ENCODE data around the gene DOCK1.

DOCK1 gene

GRCh38 chr10:127021801-127022200, 116.6 kb downstream of the DOCK1 start:
- DNase-seq (ENCODE audit: insufficient read length, low spot score) (no peak), FAIRE-seq (no peak)
- no peak for TF ChIP-seq POLR2A (IDR thresholded peaks at IDR 0.05; ENCODE audit: low read depth, low read length)

GRCh38 chr10:127024685-127025435, 119.6 kb downstream of the DOCK1 start:
- DNase-seq (ENCODE audit: insufficient read length, low spot score) (no peak), FAIRE-seq (no peak)
- no peak for TF ChIP-seq POLR2A (IDR thresholded peaks at IDR 0.05; ENCODE audit: low read depth, low read length)

GRCh38 chr10:127027786-127028185, 122.6 kb downstream of the DOCK1 start:
- no peak for TF ChIP-seq POLR2A (IDR thresholded peaks at IDR 0.05; ENCODE audit: low read depth, low read length)

GRCh38 chr10:127028556-127028955, 123.3 kb downstream of the DOCK1 start:
- no peak for DNase-seq (ENCODE audit: insufficient read length, low spot score)
- FAIRE-seq: no peak
- no peak for TF ChIP-seq POLR2A (IDR thresholded peaks at IDR 0.05; ENCODE audit: low read depth, low read length)

More at GRCh38 chr10:127027786-127028185, 122.6 kb downstream of the DOCK1 start:
- FAIRE-seq (no peak), DNase-seq (ENCODE audit: insufficient read length, low spot score) (no peak)

DNA sequence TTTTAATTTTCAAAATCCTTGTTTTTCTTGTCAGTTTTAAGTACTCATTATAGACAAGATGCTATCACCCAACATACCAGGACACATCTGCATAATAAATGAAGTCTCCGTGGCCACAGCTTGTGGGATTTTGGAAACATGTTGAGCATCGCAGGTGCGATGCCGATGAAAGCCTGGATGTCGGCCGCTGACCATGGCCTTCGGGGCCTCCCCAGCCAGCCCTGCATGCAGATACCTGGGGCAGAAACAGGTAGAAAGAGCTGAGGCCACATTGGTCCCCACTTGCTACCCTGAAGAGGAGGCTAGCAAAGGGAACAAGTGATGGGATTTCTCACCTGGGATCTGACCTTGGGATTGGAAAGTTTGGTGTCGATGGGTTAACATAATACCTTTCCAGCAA, 123.8 kb downstream of the DOCK1 start:
- DNase-seq (ENCODE audit: insufficient read length, low spot score) (no peak), FAIRE-seq (no peak)
- no peak for TF ChIP-seq POLR2A (IDR thresholded peaks at IDR 0.05; ENCODE audit: low read depth, low read length)

DNA sequence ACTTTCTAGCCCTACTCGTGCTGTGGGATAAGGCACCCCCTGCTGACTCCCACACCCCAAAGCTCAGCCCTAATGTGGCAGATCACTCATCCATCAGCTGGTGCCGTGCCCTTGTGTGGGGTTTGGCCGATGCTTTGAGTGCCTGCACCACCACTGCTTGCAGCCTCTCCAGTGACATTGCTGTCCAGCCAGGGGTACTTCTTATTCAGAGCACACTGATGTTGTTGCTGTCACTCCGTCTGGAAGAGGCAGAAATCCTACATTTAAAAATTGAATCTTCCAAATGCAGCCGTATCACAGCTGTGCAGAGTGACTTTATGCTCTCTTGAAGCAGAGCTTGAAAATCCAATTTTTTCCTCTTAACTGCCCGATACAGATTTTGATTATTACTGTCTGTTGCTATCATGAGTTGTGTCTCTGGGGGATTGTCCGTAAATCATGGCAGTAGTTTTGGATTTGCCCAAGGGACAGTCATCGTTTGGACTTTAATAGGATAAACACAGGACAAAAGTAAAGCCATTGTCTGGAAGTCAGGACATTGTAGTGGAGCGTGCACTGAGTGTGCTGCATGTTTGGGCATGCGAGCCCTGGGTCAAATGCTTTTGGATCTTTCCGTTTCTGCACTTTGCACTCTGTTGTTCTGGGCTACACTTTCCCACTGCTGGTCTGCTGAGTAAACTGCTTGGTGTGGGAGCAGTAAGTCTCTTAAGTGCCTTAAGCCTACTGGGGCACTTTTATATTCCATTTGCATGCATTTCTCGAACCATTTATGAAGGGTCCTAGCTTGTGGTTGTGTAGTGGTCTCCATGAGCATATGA, 128.2 kb downstream of the DOCK1 start:
- FAIRE-seq (no peak), DNase-seq (ENCODE audit: insufficient read length, low spot score) (no peak)
- no peak for TF ChIP-seq POLR2A (IDR thresholded peaks at IDR 0.05; ENCODE audit: low read depth, low read length)

DNA sequence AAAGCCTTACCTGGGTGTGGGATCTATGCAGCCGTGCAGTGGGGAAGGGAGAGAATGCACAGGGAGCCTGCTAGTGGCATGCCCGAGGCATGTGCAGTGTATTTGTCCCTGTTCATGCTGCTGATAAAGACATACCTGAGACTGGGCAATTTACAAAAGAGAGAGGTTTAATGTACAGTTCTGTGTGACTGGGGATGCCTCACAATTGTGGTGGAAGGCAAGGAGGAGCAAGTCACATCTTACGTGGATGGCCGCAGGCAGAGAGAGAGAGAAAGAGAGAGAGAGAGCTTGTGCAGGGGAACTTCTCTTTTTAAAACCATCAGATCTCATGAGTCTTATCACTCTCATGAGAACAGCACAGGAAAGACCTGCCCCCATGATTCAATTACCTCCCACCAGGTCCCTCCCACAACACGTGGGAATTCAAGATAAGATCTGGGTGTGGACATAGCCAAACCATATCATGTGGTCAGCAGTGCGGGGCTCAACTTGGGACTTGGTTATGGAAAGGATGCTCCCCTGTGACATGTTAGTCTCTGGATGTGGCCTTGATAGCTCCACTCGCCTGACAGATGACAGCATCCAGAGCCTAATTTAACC, 128.9 kb downstream of the DOCK1 start:
- FAIRE-seq: no peak
- no peak for DNase-seq (ENCODE audit: insufficient read length, low spot score)
- TF ChIP-seq POLR2A (IDR thresholded peaks at IDR 0.05; ENCODE audit: low read depth, low read length): no peak

DNA sequence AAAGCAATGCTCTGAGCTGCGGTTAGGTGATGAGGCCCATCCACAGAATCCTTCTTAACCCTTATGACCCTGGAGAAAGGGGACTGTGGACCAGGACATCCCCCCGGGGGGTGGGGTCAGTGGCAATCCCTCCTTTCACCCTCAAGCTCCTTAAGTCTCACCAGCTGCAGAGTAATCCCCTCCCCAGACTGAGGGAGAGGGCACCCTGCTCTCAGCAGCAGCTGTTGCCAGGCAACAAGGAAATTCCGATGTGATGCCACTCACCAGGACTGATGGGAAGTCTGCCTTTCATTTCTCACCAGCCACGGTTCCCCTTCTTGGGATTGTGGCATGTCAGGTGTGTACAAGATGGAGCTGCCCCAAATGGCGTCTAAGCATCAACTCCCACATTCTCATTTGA, 129.6 kb downstream of the DOCK1 start:
- no peak for DNase-seq (ENCODE audit: insufficient read length, low spot score)
- no peak for TF ChIP-seq POLR2A (IDR thresholded peaks at IDR 0.05; ENCODE audit: low read depth, low read length)
- FAIRE-seq: no peak

GRCh38 chr10:127035827-127036226, 130.6 kb downstream of the DOCK1 start:
- TF ChIP-seq POLR2A (IDR thresholded peaks at IDR 0.05; ENCODE audit: low read depth, low read length): no peak
- no peak for FAIRE-seq
- DNase-seq (ENCODE audit: insufficient read length, low spot score): no peak

DNA sequence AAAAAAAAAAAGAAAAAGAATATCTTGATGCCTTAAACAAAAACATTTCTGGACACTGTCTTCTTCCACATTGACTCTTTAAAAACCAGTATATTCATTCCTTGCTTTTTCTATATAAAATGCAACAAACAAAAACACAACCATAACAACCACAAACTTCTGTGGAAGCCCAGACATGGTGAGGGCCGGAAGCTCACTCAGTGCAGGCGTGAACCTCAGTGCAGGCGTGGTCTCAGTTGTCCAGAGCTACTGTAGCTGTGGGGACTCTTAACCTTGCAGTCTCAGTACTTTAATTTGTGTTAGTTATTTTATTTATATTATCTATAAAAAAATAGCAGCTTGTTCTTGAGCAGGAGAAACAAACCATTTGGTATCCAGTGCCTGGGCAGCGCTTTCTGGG, 131.8 kb downstream of the DOCK1 start:
- FAIRE-seq: no peak
- DNase-seq (ENCODE audit: insufficient read length, low spot score): no peak
- TF ChIP-seq POLR2A (IDR thresholded peaks at IDR 0.05; ENCODE audit: low read depth, low read length): no peak

- DNase-seq (ENCODE audit: insufficient read length, low spot score) (no peak), FAIRE-seq (no peak)
- TF ChIP-seq POLR2A (IDR thresholded peaks at IDR 0.05; ENCODE audit: low read depth, low read length): no peak
Observed at GRCh38 chr10:127039435-127039834, 134.2 kb downstream of the DOCK1 start.

DNA sequence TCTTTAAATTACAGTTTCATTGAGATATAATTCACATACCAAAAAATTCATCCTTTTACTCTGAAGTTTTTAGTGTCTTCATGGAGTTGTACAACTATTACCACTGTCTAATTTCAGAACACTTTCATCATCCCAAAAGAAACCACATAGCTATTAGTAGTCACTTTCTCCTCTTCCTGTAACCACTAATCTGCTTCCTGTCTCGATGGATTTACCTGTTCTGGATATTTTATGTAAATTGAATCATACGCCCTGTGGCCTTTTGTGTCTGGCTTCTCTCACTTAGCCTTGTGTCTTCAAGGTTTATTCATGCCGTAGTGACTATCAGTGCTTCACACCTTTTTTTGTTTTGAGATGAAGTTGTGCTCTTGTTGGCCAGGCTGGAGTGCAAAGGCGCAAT, 135.5 kb downstream of the DOCK1 start:
- no peak for FAIRE-seq

DNA sequence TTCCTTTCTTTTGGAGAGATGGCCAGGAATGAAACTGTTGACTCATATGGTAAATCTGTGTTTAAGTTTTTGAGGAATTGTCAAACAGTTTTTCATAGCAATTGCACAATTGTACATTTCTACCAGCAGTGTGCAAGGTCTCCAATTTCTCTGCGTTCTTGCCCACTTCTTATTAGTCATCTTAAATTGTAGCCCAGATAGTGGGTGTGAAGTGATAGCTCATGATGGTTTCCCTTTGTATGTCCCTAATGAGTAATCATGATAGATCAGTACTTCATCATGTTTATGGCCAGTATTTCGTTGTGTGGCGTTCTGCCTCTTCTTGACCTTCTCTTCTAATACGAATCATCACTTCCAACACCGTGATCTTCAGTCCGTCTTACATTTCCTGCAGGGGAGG, 136.3 kb downstream of the DOCK1 start:
- DNase-seq (ENCODE audit: insufficient read length, low spot score): no peak
- TF ChIP-seq POLR2A (IDR thresholded peaks at IDR 0.05; ENCODE audit: low read depth, low read length): no peak
- FAIRE-seq: peak; percentile 30

More for the DNA sequence above, 135.5 kb downstream of the DOCK1 start:
- no peak for TF ChIP-seq POLR2A (IDR thresholded peaks at IDR 0.05; ENCODE audit: low read depth, low read length)
- no peak for DNase-seq (ENCODE audit: insufficient read length, low spot score)

GRCh38 chr10:127043301-127043700, 138.1 kb downstream of the DOCK1 start:
- TF ChIP-seq POLR2A (IDR thresholded peaks at IDR 0.05; ENCODE audit: low read depth, low read length): no peak
- DNase-seq (ENCODE audit: insufficient read length, low spot score) (no peak), FAIRE-seq (no peak)

Measured in H54 (cell line).